ENCODE measurements around the gene ORAI3.

DNA sequence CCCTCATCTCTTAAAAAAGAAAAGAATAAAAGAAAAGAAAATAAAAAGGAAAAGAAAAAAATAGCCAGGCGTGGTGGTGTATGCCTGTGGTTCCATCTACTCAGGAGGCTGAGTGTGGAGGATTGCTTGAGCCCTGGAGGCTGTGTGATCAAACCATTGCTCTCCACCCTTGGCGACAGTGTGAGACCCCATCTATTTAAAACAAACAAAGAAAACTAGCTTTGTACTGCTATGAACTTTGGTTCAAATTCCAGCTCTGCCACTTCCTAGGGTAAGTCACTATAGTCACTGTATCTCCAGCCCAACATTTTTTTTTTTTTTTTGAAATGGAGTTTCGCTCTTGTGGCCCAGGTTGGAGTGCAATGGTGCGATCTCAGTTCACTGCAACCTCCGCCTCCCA lies 48.3 kb upstream of the ORAI3 start:
- TF ChIP-seq TAF1 (IDR thresholded peaks at IDR 0.05; ENCODE audit: borderline replicate concordance, insufficient read depth, low read length) (no peak), POLR2AphosphoS5 (IDR thresholded peaks at IDR 0.05; ENCODE audit: low read depth, low read length) (no peak), FOXP2 (optimal IDR thresholded peaks at IDR 0.05; ENCODE audit: borderline replicate concordance, extremely low read depth, extremely low read length, insufficient read depth) (no peak)
- TF ChIP-seq, protein P1, sequence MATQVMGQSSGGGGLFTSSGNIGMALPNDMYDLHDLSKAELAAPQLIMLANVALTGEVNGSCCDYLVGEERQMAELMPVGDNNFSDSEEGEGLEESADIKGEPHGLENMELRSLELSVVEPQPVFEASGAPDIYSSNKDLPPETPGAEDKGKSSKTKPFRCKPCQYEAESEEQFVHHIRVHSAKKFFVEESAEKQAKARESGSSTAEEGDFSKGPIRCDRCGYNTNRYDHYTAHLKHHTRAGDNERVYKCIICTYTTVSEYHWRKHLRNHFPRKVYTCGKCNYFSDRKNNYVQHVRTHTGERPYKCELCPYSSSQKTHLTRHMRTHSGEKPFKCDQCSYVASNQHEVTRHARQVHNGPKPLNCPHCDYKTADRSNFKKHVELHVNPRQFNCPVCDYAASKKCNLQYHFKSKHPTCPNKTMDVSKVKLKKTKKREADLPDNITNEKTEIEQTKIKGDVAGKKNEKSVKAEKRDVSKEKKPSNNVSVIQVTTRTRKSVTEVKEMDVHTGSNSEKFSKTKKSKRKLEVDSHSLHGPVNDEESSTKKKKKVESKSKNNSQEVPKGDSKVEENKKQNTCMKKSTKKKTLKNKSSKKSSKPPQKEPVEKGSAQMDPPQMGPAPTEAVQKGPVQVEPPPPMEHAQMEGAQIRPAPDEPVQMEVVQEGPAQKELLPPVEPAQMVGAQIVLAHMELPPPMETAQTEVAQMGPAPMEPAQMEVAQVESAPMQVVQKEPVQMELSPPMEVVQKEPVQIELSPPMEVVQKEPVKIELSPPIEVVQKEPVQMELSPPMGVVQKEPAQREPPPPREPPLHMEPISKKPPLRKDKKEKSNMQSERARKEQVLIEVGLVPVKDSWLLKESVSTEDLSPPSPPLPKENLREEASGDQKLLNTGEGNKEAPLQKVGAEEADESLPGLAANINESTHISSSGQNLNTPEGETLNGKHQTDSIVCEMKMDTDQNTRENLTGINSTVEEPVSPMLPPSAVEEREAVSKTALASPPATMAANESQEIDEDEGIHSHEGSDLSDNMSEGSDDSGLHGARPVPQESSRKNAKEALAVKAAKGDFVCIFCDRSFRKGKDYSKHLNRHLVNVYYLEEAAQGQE (IDR thresholded peaks at IDR 0.05; ENCODE audit: insufficient read depth in 1 of 2, low read depth in 2 of 2, low read length in 2 of 2) = no peak

Data from PFSK-1 (cell line).